Measurements from ENCODE around the gene EIF4G2. TPM values are rescaled to one million over a fixed set of nuclear protein-coding genes. Genes with fewer than 3 reads are reported as not detected.

EIF4G2 gene
- total and polyA plus RNA-seq, 10 of the 15 experiments (the other 5 are each of a cell fraction or from before 2014, with no cell fraction given), result 210 to 1,104 (median 713) TPM

- no peak for TF ChIP-seq SIX5 (IDR thresholded peaks at IDR 0.05; ENCODE audit: low read depth, low read length, severe bottlenecking)
- TF ChIP-seq SMARCA5 (IDR thresholded peaks at IDR 0.05), result 0 out of 2 replicates have a peak, but pooled peaks have one; percentile 59
- TF ChIP-seq BMI1 (IDR thresholded peaks at IDR 0.05; ENCODE audit: borderline replicate concordance), result no peak
- TF ChIP-seq NFIC (IDR thresholded peaks at IDR 0.05; ENCODE audit: low read depth, low read length), result no peak
- TF ChIP-seq SUPT20H (IDR thresholded peaks at IDR 0.05; ENCODE audit: borderline replicate concordance, control insufficient read depth, low read depth, low read length), result no peak
- peak; percentile 42; the same call in 1 of the 2 replicates for TF ChIP-seq DPF2 (IDR thresholded peaks at IDR 0.05)
- TF ChIP-seq GABPA (IDR thresholded peaks at IDR 0.05; ENCODE audit: low read depth), result no peak
- TF ChIP-seq ATF2 (IDR thresholded peaks at IDR 0.05; ENCODE audit: low read length), result no peak
- peak; percentile 95 to 97 (median 97) for TF ChIP-seq CTCF (IDR thresholded peaks at IDR 0.05 in 2 of 3, conservative IDR thresholded peaks at IDR 0.05 in 1 of 3; ENCODE audit: control insufficient read depth in 2 of 3, extremely low read depth in 1 of 3, insufficient read depth in 1 of 3, low read depth in 3 of 3, low read length in 3 of 3)
- no peak for TF ChIP-seq USF1 (IDR thresholded peaks at IDR 0.05; ENCODE audit: borderline replicate concordance, extremely low read length, insufficient read depth, low read depth, low read length)
- TF ChIP-seq CREB1 (IDR thresholded peaks at IDR 0.05; ENCODE audit: low read depth), result no peak
- TF ChIP-seq PAX5 (IDR thresholded peaks at IDR 0.05; ENCODE audit: borderline replicate concordance, low read depth, low read length), result peak; percentile 83; the same call in 1 of the 2 replicates
- TF ChIP-seq FOXK2 (IDR thresholded peaks at IDR 0.05), result no peak
- TF ChIP-seq SUZ12 (IDR thresholded peaks at IDR 0.05; ENCODE audit: unreplicated experiment), result no peak
- TF ChIP-seq YBX1 (IDR thresholded peaks at IDR 0.05), result no peak
- no peak for TF ChIP-seq ELK1 (IDR thresholded peaks at IDR 0.05; ENCODE audit: low read depth, low read length)
- no peak for TF ChIP-seq MYB (IDR thresholded peaks at IDR 0.05; ENCODE audit: borderline replicate concordance, low read depth, low read length)
- no peak for TF ChIP-seq CREM (IDR thresholded peaks at IDR 0.05; ENCODE audit: low read depth)
- TF ChIP-seq ZBTB11 (CRISPR knock-in tag; IDR thresholded peaks at IDR 0.05), result no peak
- peak in 1 of 2 experiments; percentile 60; a peak in 1 of 4 replicates for TF ChIP-seq BHLHE40 (IDR thresholded peaks at IDR 0.05; ENCODE audit: borderline replicate concordance in 1 of 2, low read depth in 2 of 2, low read length in 1 of 2)
Measured at GRCh38 chr11:10792385-10793068, 16.2 kb downstream of the EIF4G2 start (continued).

Data from GM12878 (cell line).